Mesendoderm (in vitro differentiated cells): ENCODE results near the gene GSE1.

Experiments used
- DNase-seq: peaks from one replicate; pipeline ENCODE4 v3.0.0; 2013
- H2AK5ac ChIP-seq: 2 replicates; pipeline ENCODE4 v1.6.1; 2013; ENCODE audit warnings: low read length, inconsistent platforms
- H2BK120ac ChIP-seq: 2 replicates; pipeline ENCODE4 v1.6.1; 2013; ENCODE audit warnings: low read depth, mild to moderate bottlenecking, low read length, moderate library complexity, mixed read lengths
- H2BK15ac ChIP-seq: replicated peaks from 2 replicates; pipeline ENCODE4 v1.6.1; 2013; ENCODE audit warnings: low read depth, mild to moderate bottlenecking, moderate library complexity
- H2BK5ac ChIP-seq: 2 replicates; pipeline ENCODE4 v1.6.1; 2013; ENCODE audit warnings: low read length, inconsistent platforms
- H3K18ac ChIP-seq: 2 replicates; pipeline ENCODE4 v1.6.1; 2013; ENCODE audit warnings: mild to moderate bottlenecking, low read length, mixed read lengths
- H3K23ac ChIP-seq: one replicate; pipeline ENCODE4 v1.6.1; 2013; ENCODE audit warnings: low read length
- H3K27ac ChIP-seq: 2 replicates; pipeline ENCODE4 v1.5.1; 2013; ENCODE audit warnings: low read depth, mild to moderate bottlenecking, inconsistent platforms, low read length, moderate library complexity
- H3K27me3 ChIP-seq: 2 replicates; pipeline ENCODE4 v1.6.1; 2013; ENCODE audit warnings: low read length, control low read depth, mild to moderate bottlenecking, inconsistent platforms; ENCODE audit not compliant: insufficient read depth, poor library complexity
- H3K36me3 ChIP-seq: 2 replicates; pipeline ENCODE4 v1.6.1; 2013; ENCODE audit warnings: low read length, inconsistent platforms; ENCODE audit not compliant: control insufficient read depth, insufficient read depth
- H3K4ac ChIP-seq: one replicate; pipeline ENCODE4 v1.6.1; 2013; ENCODE audit warnings: low read depth, mild to moderate bottlenecking, low read length, moderate library complexity
- H3K4me1 ChIP-seq: 2 replicates; pipeline ENCODE4 v1.6.1; 2013; ENCODE audit warnings: low read depth, low read length, inconsistent platforms; ENCODE audit not compliant: control insufficient read depth
- H3K4me2 ChIP-seq: 2 replicates; pipeline ENCODE4 v1.6.1; 2013; ENCODE audit warnings: low read length
- H3K4me3 ChIP-seq: 2 replicates; pipeline ENCODE4 v1.5.1; 2013; ENCODE audit warnings: mild to moderate bottlenecking, low read length
- H3K56ac ChIP-seq: one replicate; pipeline ENCODE4 v1.6.1; 2013; ENCODE audit warnings: low read length
- H3K79me1 ChIP-seq: 2 replicates; pipeline ENCODE4 v1.6.1; 2013; ENCODE audit warnings: low read length, inconsistent platforms
- H3K79me2 ChIP-seq: 2 replicates; pipeline ENCODE4 v1.6.1; 2013; ENCODE audit warnings: mild to moderate bottlenecking, low read length; ENCODE audit not compliant: control insufficient read depth, insufficient read depth
- H3K9ac ChIP-seq: 2 replicates; pipeline ENCODE4 v1.6.1; 2013; ENCODE audit warnings: low read length, inconsistent platforms
- H4K5ac ChIP-seq: one replicate; pipeline ENCODE4 v1.6.1; 2013; ENCODE audit warnings: low read length
- H4K8ac ChIP-seq: one replicate; pipeline ENCODE4 v1.6.1; 2013; ENCODE audit warnings: low read depth, mild to moderate bottlenecking, control low read depth, low read length, moderate library complexity
- WGBS: extraction: QIAGEN DNeasy Blood & Tissue Kit; methylation state at CpG from one replicate; pipeline ENCODE4 v1.1.7; 2013; ENCODE audit warnings: low lambda C conversion rate, missing lambda C conversion rate; ENCODE audit not compliant: insufficient coverage; ENCODE audit errors: extremely low coverage; 5-methylcytosine and 5-hydroxymethylcytosine counted together

The GSE1 gene

DNA sequence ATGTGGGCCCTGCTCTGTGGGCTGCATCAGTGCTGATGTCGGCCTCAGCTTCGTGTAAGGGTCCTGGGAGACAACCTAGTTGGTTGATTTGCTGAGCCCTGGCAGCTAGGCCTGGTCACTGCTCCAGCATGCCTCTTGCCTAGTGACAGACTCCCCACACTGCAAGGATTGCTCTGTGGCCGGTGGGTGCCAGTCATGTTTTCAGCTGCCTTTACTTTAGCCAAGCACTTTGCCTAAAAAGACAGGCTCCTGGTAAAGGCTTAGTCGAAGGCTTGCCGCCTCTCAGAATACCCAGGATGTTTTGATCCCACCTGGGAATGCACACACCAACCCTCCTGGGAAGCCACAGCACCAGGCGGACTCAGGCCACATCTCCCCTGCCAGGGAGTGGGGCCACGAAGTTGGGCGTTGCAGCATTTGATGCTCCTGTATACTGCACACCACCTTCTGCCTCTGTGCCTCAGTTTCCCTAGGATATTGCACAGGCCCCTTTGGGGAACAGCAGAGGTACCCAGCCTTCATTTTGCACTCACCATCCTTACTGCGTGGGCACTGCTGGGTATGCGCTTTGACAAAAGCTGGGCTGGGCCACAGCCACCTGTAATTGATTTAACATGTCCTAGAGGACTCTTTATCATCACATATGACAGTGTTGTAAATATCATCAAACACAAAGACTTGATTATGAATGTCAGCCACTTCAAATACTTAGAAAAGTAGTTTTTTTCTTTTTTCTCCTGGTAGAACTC is 55.7 kb downstream of the GSE1 start:
- Histone ChIP-seq H2BK15ac (no peak overlapping the region), H3K18ac (no peak overlapping the region), H3K4ac (no peak overlapping the region), H3K79me1 (no peaks in the 10 kb centered on the region), H3K23ac (no peak overlapping the region), H2AK5ac (no peak overlapping the region), H3K4me3 (no peak overlapping the region), H3K79me2 (no peaks in the 10 kb centered on the region), H3K27me3 (no peaks in the 10 kb centered on the region), H4K8ac (no peak overlapping the region), H3K36me3 (peaks cover 31% of the 10 kb centered on the region), H4K5ac (no peak overlapping the region), H3K27ac (no peak overlapping the region), H3K4me2 (no peak overlapping the region), H3K56ac (no peak overlapping the region), H3K4me1 (no peaks in the 10 kb centered on the region), H3K9ac (no peak overlapping the region), H2BK5ac (no peak overlapping the region), H2BK120ac (no peak overlapping the region)
- WGBS, result no CpG with 5 or more reads among the region's 10 CpGs
- no peak for DNase-seq

DNA sequence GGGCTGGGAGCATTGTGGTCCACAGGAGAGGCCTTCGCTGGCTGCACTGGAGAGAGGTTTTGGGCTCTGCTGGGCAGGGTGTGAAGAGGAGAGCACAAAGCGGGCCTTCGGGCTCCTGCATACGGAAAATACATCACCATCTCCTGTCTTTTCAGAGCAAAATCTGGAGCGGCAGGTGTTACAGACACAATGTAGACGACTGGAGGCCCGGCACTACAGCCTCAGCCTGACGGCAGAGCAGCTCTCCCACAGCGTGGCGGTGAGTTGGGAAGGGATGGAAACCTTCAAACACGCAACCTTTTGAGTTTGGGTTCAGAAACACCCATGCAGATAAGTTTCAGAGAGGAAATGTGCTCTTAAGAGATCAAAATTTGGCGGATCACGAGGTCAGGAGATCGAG is 57.7 kb downstream of the GSE1 start:
- Histone ChIP-seq H3K4ac (no peak overlapping the region), H3K4me3 (no peak overlapping the region), H2BK5ac (no peak overlapping the region), H3K4me1 (no peaks in the 10 kb centered on the region), H3K27me3 (no peaks in the 10 kb centered on the region), H3K27ac (no peak overlapping the region), H3K79me1 (no peaks in the 10 kb centered on the region), H2BK15ac (no peak overlapping the region), H3K56ac (no peak overlapping the region), H3K36me3 (peaks cover 34% of the 10 kb centered on the region), H4K5ac (no peak overlapping the region), H2BK120ac (no peak overlapping the region), H3K23ac (no peak overlapping the region), H2AK5ac (no peak overlapping the region), H3K9ac (no peak overlapping the region), H3K4me2 (no peak overlapping the region), H4K8ac (no peak overlapping the region), H3K18ac (no peak overlapping the region), H3K79me2 (no peaks in the 10 kb centered on the region)
- WGBS, result no CpG with 5 or more reads among the region's 14 CpGs
- no peak for DNase-seq

DNA sequence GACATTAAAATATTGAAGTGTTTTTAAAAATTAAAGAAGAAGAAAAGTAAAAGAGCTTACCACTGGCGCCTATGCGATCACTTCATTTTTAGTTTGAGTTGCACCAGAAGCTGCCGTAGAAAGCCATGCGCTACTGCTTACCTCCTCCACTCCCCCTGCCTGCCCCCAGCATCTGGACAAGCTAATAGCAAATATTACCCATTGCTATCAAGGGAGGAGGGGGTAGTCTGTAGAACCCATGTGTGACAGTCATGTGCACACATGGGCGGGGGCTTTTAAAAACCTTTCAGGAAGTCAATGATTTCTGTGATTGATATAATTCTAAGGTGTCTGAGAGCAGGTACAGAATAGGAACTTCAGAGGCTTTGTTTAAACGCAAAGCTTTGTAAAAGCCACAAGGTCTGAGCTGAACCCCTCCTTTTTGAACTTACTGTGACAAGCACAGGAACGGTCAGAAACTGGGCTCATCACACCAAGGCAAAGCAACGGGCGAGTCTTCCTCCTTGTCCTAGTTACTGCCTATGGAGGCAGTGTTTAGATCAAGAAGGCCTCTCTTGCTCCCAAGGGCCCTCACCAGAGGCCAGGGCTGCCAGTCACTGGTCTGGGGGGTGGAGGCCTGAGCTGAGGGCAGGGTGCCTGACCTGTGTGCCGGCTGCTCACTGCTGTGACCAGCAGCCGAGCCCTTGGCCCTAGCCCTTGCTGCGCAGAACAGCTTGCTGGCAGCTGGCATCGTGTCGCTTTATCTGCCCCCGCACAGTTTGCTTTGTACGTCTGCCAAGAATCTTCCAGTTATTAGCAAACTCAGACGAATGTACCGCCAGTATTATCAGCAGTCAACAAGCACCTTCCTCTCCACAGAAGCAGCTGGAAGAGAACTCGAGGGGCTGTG is 60.7 kb downstream of the GSE1 start:
- no peaks in the 10 kb centered on the region for H3K27me3 ChIP-seq
- H4K8ac ChIP-seq, result no peak overlapping the region
- H2AK5ac ChIP-seq, result no peak overlapping the region
- H2BK5ac ChIP-seq, result no peak overlapping the region
- no peak overlapping the region for H3K56ac ChIP-seq
- H4K5ac ChIP-seq, result no peak overlapping the region
- H3K79me1 ChIP-seq, result no peaks in the 10 kb centered on the region
- H3K4me2 ChIP-seq, result no peak overlapping the region
- H2BK15ac ChIP-seq, result no peak overlapping the region
- no peak overlapping the region for H3K4me3 ChIP-seq
- H3K4me1 ChIP-seq, result no peaks in the 10 kb centered on the region
- WGBS, result no CpG with 5 or more reads among the region's 19 CpGs
- H3K9ac ChIP-seq, result no peak overlapping the region
- H3K27ac ChIP-seq, result no peak overlapping the region
- H3K18ac ChIP-seq, result no peak overlapping the region
- H3K4ac ChIP-seq, result no peak overlapping the region
- H3K23ac ChIP-seq, result no peak overlapping the region
- H2BK120ac ChIP-seq, result no peak overlapping the region
- DNase-seq, result no peak
- no peaks in the 10 kb centered on the region for H3K79me2 ChIP-seq
- H3K36me3 ChIP-seq, result peaks cover 19% of the 10 kb centered on the region

DNA sequence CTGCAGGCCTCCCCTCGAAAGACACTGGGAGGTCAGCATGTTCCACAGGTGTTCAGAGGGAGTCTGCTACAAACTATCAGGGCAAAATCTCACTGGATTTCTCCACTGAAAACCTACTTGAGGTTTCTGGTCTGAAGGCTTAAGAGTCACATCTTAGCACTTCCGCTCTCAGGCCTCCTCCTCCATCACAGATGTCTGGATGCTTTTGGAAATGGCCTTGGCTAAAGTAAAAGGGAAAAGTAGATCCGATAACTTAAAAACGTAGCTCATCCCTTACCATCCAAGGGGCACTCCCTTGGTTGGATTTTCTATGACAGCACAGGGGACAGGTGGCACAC is 61.3 kb downstream of the GSE1 start:
- no peaks in the 10 kb centered on the region for H3K4me1 ChIP-seq
- H2BK15ac ChIP-seq, result no peak overlapping the region
- no peak overlapping the region for H3K18ac ChIP-seq
- H3K79me1 ChIP-seq, result no peaks in the 10 kb centered on the region
- H3K23ac ChIP-seq, result no peak overlapping the region
- H3K27ac ChIP-seq, result no peak overlapping the region
- no peak overlapping the region for H4K8ac ChIP-seq
- peaks cover 17% of the 10 kb centered on the region for H3K36me3 ChIP-seq
- no peak overlapping the region for H3K4me3 ChIP-seq
- no peak overlapping the region for H2AK5ac ChIP-seq
- no CpG with 5 or more reads among the region's 4 CpGs for WGBS
- H2BK120ac ChIP-seq, result no peak overlapping the region
- no peak overlapping the region for H4K5ac ChIP-seq
- H3K9ac ChIP-seq, result no peak overlapping the region
- H3K79me2 ChIP-seq, result no peaks in the 10 kb centered on the region
- no peaks in the 10 kb centered on the region for H3K27me3 ChIP-seq
- H3K4ac ChIP-seq, result no peak overlapping the region
- H2BK5ac ChIP-seq, result no peak overlapping the region
- H3K4me2 ChIP-seq, result no peak overlapping the region
- no peak overlapping the region for H3K56ac ChIP-seq
- no peak for DNase-seq

DNA sequence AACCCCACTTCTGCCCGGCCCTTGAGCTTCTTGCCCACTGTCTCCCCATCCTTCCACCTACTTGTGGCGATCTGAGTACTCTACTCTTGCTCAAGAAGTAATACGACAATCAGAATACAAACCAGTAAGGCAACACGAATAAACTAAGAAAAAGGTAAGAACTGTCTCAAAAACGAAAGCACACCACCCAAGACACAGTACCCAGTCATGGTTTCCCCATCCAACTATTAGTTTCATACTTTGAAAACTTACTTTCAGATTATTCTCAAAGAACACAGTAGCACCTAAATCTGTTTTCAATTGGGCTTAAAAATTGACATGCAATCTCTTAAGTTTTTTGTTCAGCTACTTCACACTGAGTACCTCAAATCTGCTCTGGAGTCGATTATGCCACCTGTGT is 61.7 kb downstream of the GSE1 start:
- no peak overlapping the region for H3K9ac ChIP-seq
- H3K56ac ChIP-seq, result no peak overlapping the region
- no peak for DNase-seq
- H2BK15ac ChIP-seq, result no peak overlapping the region
- H4K5ac ChIP-seq, result no peak overlapping the region
- no peak overlapping the region for H4K8ac ChIP-seq
- no peaks in the 10 kb centered on the region for H3K27me3 ChIP-seq
- no peaks in the 10 kb centered on the region for H3K79me2 ChIP-seq
- no peak overlapping the region for H2AK5ac ChIP-seq
- no peak overlapping the region for H3K4me3 ChIP-seq
- no peak overlapping the region for H3K23ac ChIP-seq
- no peak overlapping the region for H3K18ac ChIP-seq
- H3K27ac ChIP-seq, result no peak overlapping the region
- H2BK5ac ChIP-seq, result no peak overlapping the region
- no peak overlapping the region for H3K4ac ChIP-seq
- no peak overlapping the region for H2BK120ac ChIP-seq
- H3K4me2 ChIP-seq, result no peak overlapping the region
- no peaks in the 10 kb centered on the region for H3K4me1 ChIP-seq
- peaks cover 17% of the 10 kb centered on the region for H3K36me3 ChIP-seq
- WGBS, result no CpG with 5 or more reads among the region's 6 CpGs
- no peaks in the 10 kb centered on the region for H3K79me1 ChIP-seq
